ENCODE measurements around the gene TM2D3.

DNA sequence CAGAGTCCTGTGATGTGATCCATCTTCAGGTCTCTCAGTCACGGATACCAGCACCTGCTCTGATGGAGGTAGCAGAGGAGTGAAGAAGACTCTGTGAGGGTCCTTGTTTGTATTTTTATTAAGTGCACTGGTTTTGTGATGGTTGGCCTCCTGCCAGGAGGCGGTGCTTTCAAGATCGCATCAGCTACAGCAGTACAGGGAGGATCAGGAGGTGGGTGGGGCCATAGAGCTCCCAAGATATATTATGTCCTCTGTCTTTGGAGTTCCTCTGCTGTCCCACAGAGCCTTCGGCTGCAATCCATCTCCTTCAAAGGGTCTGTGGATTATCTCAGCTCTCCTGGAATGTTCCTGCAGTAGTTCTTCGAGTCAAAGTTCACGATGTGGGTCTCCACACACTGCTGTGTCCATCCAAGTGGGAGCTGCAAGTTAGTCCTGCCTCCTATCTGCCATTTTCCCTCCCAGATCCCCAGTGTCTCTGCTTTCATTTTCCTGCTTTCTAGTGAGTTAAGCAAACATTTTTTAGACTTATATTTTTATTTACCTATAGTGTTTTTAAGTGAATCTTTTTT, 54.7 kb downstream of the TM2D3 start:
- TF ChIP-seq POLR2A (IDR thresholded peaks at IDR 0.05) (no peak), EP300 (IDR thresholded peaks at IDR 0.05) (no peak)
